Left lung (tissue), 10 donors: Measurements from ENCODE around the gene RREB1. TPM values are rescaled to one million over a fixed set of nuclear protein-coding genes. Genes with fewer than 3 reads are reported as not detected.
A peak's percentile ranks its signal among the peaks of the same experiment; 100 is the strongest.

Source experiments
- ATAC-seq: fragments of 200-7000 bp; cut with Tn5 transposase; one replicate; pipeline ENCODE4 v1.9.1; 2020; ENCODE audit warnings: moderate library complexity
- DNase-seq, 4 donors: peaks; one replicate each; pipeline ENCODE4 v3.0.0-alpha.2; 2013 to 2020
- H3K27ac ChIP-seq, 2 donors: fragments of 200-600 bp; sonication (generic) in 1 of 2; one replicate each; pipeline versions ENCODE4 v1.5.0 to v1.8.0; 2020 to 2021
- H3K27me3 ChIP-seq, 2 donors: fragments of 200-600 bp; sonication (generic) in 1 of 2; one replicate each; pipeline versions ENCODE4 v1.5.0 to v1.8.0; 2020 to 2021
- H3K36me3 ChIP-seq, 2 donors: fragments of 200-600 bp; sonication (generic) in 1 of 2; one replicate each; pipeline versions ENCODE4 v1.5.0 to v1.8.0; 2020 to 2021
- H3K4me1 ChIP-seq, 2 donors: fragments of 200-600 bp; one replicate each; pipeline ENCODE4 v1.8.0; 2021
- H3K4me3 ChIP-seq, 2 donors: fragments of 200-600 bp; sonication (generic) in 1 of 2; one replicate each; pipeline versions ENCODE4 v1.5.0 to v1.8.0; 2020 to 2021; ENCODE audit warnings: mild to moderate bottlenecking in 1 of 2
- H3K9me3 ChIP-seq, 2 donors: fragments of 200-600 bp; sonication (generic) in 1 of 2; one replicate each; pipeline versions ENCODE4 v1.5.0 to v1.8.0; 2020 to 2021
- intact Hi-C, 2 donors: fragments of 100-400 bp; cut with DNase I; formaldehyde crosslinking; loops; one replicate each; pipeline versions ENCODE4 v1.11.2 to v1.14.2; 2022
- polyA plus RNA-seq, 6 donors: library from polyadenylated mRNA; unstranded; fragments of 120-200 nt; gene quantifications; one replicate each; pipeline ENCODE4 v1.2.1, GENCODE V29; 2013; ENCODE audit not compliant: insufficient read length in 6 of 6
- total RNA-seq, 2 donors: library from RNA; stranded (reverse); fragmentation: NEBNext Ultra II Directional; extraction: Animal tissue kit (Norgen Biotek cat#: 25700); gene quantifications; one replicate each; pipeline ENCODE4 v1.2.1, GENCODE V29; 2021
- TF ChIP-seq, protein P1 (sequence below), 2 donors: fragments of 200-600 bp; sonication (generic) in 1 of 2; IDR thresholded peaks; one replicate each; pipeline versions ENCODE4 v1.5.0 to v1.8.0; 2021; ENCODE audit warnings: antibody characterized with exemption in 2 of 2
- donor health status: DM: no; HTN: yes; CAD: no.
- donor health status: DM: no; HTN: no; CAD: no.

The RREB1 gene
- total and polyA plus RNA-seq, 8 donors: 24.1 to 54.0 (median 27.6) TPM

GRCh38 chr6:7129360-7129759, 21.6 kb downstream of the RREB1 start:
- H3K4me3 ChIP-seq: no peak overlapping the region
- H3K4me1 ChIP-seq: peaks cover 4 to 88% of the 10 kb centered on the region in 2 donors
- intact Hi-C loops: no loop called here
- H3K36me3 ChIP-seq: no peaks in the 10 kb centered on the region
- no peaks in the 10 kb centered on the region for H3K9me3 ChIP-seq
- H3K27ac ChIP-seq: peak overlapping the region; percentile 65 to 73
- ATAC-seq (peak; percentile 27), DNase-seq (no peak)
- no peaks in the 10 kb centered on the region for H3K27me3 ChIP-seq
- TF ChIP-seq, protein P1, sequence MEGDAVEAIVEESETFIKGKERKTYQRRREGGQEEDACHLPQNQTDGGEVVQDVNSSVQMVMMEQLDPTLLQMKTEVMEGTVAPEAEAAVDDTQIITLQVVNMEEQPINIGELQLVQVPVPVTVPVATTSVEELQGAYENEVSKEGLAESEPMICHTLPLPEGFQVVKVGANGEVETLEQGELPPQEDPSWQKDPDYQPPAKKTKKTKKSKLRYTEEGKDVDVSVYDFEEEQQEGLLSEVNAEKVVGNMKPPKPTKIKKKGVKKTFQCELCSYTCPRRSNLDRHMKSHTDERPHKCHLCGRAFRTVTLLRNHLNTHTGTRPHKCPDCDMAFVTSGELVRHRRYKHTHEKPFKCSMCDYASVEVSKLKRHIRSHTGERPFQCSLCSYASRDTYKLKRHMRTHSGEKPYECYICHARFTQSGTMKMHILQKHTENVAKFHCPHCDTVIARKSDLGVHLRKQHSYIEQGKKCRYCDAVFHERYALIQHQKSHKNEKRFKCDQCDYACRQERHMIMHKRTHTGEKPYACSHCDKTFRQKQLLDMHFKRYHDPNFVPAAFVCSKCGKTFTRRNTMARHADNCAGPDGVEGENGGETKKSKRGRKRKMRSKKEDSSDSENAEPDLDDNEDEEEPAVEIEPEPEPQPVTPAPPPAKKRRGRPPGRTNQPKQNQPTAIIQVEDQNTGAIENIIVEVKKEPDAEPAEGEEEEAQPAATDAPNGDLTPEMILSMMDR (IDR thresholded peaks at IDR 0.05): no peak

GRCh38 chr6:7129784-7130569, 22.2 kb downstream of the RREB1 start:
- no peaks in the 10 kb centered on the region for H3K27me3 ChIP-seq
- H3K4me3 ChIP-seq: no peak overlapping the region
- peak in 2 of 4 donors; percentile 72 to 81 for DNase-seq
- ATAC-seq: peak; percentile 86
- peak overlapping the region; percentile 65 to 73 for H3K27ac ChIP-seq
- H3K4me1 ChIP-seq: peaks cover 3 to 83% of the 10 kb centered on the region in 2 donors
- no peaks in the 10 kb centered on the region for H3K9me3 ChIP-seq
- intact Hi-C loops: no loop called here
- H3K36me3 ChIP-seq: no peaks in the 10 kb centered on the region
- TF ChIP-seq, protein P1 (IDR thresholded peaks at IDR 0.05): no peak

DNA sequence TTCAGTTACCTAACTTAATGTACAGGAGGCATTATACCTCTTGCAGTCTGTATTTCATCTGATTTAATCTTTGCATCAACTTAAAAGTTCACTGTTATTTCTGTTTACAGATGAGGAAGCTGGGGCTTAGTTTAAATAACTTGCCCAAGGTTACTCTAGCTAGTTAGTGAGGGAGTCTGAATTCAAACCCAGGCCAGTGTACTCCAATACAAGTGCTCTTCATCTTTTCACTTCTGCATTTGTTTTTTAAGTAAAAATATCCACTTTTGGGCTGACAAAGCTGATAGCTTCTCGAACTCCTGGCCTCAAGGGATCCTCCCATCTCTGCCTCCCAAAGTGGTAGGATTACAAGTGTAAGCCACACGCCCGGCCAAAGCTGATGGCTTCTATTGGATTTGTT, 23.6 kb downstream of the RREB1 start:
- H3K9me3 ChIP-seq: no peaks in the 10 kb centered on the region
- ATAC-seq (no peak), DNase-seq (no peak)
- no peak overlapping the region for H3K4me3 ChIP-seq
- TF ChIP-seq, protein P1 (IDR thresholded peaks at IDR 0.05): no peak
- no peaks in the 10 kb centered on the region for H3K36me3 ChIP-seq
- H3K27me3 ChIP-seq: no peaks in the 10 kb centered on the region
- H3K4me1 ChIP-seq: peaks cover 3 to 76% of the 10 kb centered on the region in 2 donors
- intact Hi-C loops: no loop called here
- H3K27ac ChIP-seq: no peak overlapping the region

DNA sequence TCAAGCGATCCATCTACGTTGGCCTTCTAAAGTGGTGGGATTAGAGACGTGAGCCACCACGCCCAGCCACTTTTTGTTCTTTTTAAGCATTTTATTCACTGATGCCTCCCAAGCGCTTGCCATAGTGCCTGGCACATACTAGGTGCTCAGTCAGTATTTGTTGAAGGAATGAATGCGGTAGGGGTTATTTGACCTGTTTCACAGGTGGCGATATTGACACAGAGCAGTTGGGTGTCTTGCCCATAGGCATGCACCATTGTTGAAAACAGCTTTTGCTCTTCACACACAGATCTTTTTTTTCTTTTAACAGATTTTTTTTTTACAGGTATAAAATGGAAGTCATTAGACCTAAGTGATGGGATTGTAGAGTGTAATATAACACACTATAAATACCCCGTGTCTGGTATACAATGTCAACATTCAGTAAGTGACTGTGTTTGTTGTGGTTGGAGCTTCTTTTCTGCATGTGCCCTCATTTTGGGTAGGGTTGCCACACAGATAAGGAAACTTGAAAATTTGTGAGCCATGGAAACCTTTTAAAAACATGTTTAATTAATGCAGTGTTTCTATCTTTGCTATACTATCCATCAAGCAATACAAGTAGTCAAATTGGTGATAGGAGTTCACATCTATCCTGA, 24.8 kb downstream of the RREB1 start:
- peaks cover 13 to 76% of the 10 kb centered on the region in 2 donors for H3K4me1 ChIP-seq
- ATAC-seq: no peak
- TF ChIP-seq, protein P1 (IDR thresholded peaks at IDR 0.05): no peak

DNA sequence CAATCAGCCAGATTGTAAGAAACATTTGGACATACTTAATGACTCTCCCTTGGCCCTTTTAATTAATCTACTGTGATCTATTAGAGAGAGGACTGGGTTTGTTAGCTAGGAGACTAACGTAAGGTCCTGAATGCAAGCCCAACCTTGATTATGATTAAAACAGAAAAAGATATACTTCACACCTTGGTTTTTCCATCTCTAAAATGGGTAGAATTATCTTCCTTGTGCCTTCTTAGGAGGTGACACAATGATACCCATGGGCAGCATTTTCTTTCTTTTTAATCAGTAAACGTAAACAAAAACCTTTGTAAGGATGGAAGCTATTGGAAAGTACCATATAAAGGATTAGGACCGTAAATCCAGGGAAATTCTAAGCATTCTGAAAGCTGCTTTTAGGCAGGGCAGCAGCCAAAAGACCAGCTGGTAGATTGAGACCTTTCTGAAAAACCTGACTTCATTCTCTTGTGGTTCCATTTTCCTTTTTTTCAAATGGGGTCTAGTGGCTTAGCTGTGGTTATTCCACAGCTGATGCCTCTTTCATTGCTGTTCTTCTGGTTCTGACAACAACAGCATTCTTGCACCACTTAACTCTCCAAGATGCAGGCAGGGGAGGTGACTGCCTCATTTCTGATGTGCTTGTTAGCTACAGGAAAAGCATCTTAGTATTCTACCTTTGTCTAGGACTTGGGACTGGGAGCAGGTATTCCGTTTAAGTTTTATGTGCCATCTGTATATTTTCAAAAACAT, 27.4 kb downstream of the RREB1 start:
- TF ChIP-seq, protein P1 (IDR thresholded peaks at IDR 0.05): no peak
- H3K4me3 ChIP-seq: no peak overlapping the region
- peaks cover 26 to 74% of the 10 kb centered on the region in 2 donors for H3K4me1 ChIP-seq
- intact Hi-C loops: no loop called here
- DNase-seq: no peak
- no peaks in the 10 kb centered on the region for H3K36me3 ChIP-seq
- H3K27me3 ChIP-seq: no peaks in the 10 kb centered on the region
- ATAC-seq: no peak
- H3K27ac ChIP-seq: no peak overlapping the region
- H3K9me3 ChIP-seq: no peaks in the 10 kb centered on the region

More for the DNA sequence above, 24.8 kb downstream of the RREB1 start:
- DNase-seq: no peak
- H3K4me3 ChIP-seq: no peak overlapping the region
- intact Hi-C loops: no loop called here
- H3K27me3 ChIP-seq: no peaks in the 10 kb centered on the region
- H3K36me3 ChIP-seq: no peaks in the 10 kb centered on the region
- H3K9me3 ChIP-seq: no peaks in the 10 kb centered on the region
- no peak overlapping the region for H3K27ac ChIP-seq
